ENCODE measurements around the gene TMEM223. TPM values are rescaled to one million over a fixed set of nuclear protein-coding genes. Genes with fewer than 3 reads are reported as not detected.
"Not testable (repeated sequence)": the region's sequence is repeated elsewhere in the genome, so short reads cannot be mapped to it uniquely, and the experiment has no call there.

TMEM223 gene
- 10 to 100 TPM; 18.8 to 28.1 (median 21.0) TPM for polyA plus RNA-seq (ENCODE audit: insufficient read depth in 1 of 5, insufficient read length in 5 of 5, low replicate concordance in 1 of 5)
- long read RNA-seq, donor 1, transcript TMEM223-201 (2 exons, 1,288 nt), result major isoform, 29 of 31 reads
- long read RNA-seq, donor 1, partial matches to known transcripts, result 0 of 31 reads
- long read RNA-seq, donor 1, other reads (novel, unspliced or antisense), result 0 of 31 reads
- long read RNA-seq, donor 2, transcript TMEM223-201 (2 exons, 1,288 nt), result major isoform, 6 of 8 reads
- long read RNA-seq, donor 2, partial matches to known transcripts, result 0 of 8 reads
- long read RNA-seq, donor 2, other reads (novel, unspliced or antisense), result 0 of 8 reads
- long read RNA-seq, donor 3, transcript TMEM223-201 (2 exons, 1,288 nt), result major isoform, 17 of 20 reads
- long read RNA-seq, donor 3, partial matches to known transcripts, result 0 of 20 reads
- long read RNA-seq, donor 3, other reads (novel, unspliced or antisense), result 0 of 20 reads
- long read RNA-seq, donor 4, transcript TMEM223-201 (2 exons, 1,288 nt), result major isoform, 16 of 17 reads
- long read RNA-seq, donor 4, partial matches to known transcripts, result 0 of 17 reads
- long read RNA-seq, donor 4, other reads (novel, unspliced or antisense), result 0 of 17 reads
- long read RNA-seq, donor 5, transcript TMEM223-201 (2 exons, 1,288 nt), result major isoform, 23 of 171 reads
- long read RNA-seq, donor 5, partial matches to known transcripts, result 90 of 171 reads
- long read RNA-seq, donor 5, other reads (novel, unspliced or antisense), result 58 of 171 reads
- long read RNA-seq, donor 6, transcript TMEM223-201 (2 exons, 1,288 nt), result major isoform, 20 of 21 reads
- long read RNA-seq, donor 6, partial matches to known transcripts, result 0 of 21 reads
- long read RNA-seq, donor 6, other reads (novel, unspliced or antisense), result 0 of 21 reads
- long read RNA-seq, donor 7, transcript TMEM223-201 (2 exons, 1,288 nt), result major isoform, 14 of 130 reads
- long read RNA-seq, donor 7, partial matches to known transcripts, result 32 of 130 reads
- long read RNA-seq, donor 7, other reads (novel, unspliced or antisense), result 83 of 130 reads
- long read RNA-seq, donor 8, transcript TMEM223-201 (2 exons, 1,288 nt), result major isoform, 12 of 42 reads
- long read RNA-seq, donor 8, partial matches to known transcripts, result 13 of 42 reads
- long read RNA-seq, donor 8, other reads (novel, unspliced or antisense), result 16 of 42 reads

- DNase-seq, result peak; percentile 81 to 84
Measured at GRCh38 chr11:62791501-62792201, at the start of gene TMEM223. TMEM223 (minus strand) TSS chr11:62792006; CDS start chr11:62791994, 12 bp downstream.

DNA sequence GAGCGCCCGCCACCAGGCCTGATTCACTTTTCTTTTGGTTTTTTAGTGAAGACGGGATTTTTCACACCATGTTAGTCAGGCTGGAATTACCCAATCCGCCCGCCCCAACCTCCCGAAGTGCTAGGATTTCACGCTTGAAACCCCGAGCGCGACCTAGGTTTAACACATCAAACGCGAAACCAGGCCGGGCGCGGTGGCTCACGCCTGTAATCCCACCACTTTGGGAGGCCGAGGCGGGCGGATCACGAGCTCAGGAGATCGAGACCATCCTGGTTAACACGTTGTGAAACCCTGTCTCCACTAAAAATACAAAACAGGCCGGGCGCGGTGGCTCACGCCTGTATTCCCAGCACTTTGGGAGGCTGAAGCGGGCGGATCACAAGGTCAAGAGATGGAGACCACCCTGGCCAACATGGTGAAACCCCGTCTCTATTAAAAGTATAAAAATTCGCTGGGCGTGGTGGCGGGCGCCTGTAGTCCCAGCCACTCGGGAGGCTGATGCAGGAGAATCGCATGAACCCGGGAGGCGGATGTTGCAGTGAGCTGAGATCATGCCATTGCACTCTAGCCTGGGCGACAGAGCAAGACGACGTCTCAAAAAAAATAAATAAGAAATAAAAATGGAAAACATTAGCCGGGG, 49.0 kb upstream of the TMEM223 start:
- not testable (repeated sequence) for DNase-seq

- peak; percentile 91 to 92 for DNase-seq
Measured at GRCh38 chr11:62839050-62839945, 47.5 kb upstream of the TMEM223 start, which contains the start of gene WDR74. WDR74 (minus strand) TSS chr11:62839590; CDS start chr11:62839570, 20 bp downstream.

- DNase-seq, result no peak
Measured at GRCh38 chr11:62835336-62835735, 43.5 kb upstream of the TMEM223 start.

DNA sequence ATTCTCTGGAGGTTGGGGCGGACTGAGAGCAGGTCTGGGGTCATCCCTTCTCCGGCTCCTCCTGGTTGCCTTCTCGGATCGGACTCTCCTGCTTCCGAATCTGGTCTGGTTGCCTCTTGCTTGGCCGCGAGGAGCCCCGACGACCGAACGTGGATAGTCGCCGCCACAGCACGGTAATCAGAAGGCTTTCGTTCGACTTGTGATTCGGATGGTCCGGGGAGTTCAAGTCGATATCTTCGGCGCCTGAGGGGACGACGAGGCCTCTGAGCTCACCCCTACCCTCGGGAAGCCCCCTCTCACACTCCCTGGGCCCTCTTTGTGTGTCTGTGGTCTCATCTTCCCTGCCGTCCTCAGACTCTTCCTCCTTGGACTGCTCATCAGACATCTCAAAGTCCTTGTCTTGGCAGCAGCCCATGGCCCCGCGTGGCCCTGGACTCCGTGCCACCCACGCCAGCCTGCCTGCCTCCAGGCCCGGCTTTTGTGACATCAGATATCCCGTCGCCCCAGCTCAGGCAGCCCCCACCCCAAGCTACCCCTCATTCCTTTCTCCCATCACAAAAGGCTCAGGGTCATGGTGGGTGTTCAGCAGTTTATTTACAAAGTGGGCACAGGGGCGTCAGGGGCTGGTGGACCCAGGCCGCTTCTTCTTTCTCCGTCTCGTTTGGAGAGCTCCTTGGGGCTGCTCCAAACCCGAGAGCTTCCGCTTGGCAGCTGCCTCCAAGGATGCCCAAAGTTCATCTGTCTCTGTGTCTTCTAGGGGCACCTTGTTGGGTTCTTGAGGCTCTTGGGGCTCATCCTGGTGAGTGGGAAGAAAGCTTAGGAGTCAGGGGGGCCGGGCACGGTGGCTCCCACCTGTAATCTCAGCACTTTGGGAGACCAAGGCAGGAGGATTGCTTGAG, 40.8 kb upstream of the TMEM223 start, which contains the start of gene TEX54:
Gene TEX54 (minus strand): TSS at position 506 of the 899 bp plus-strand sequence.
- no peak for DNase-seq

GRCh38 chr11:62831520-62832335, 39.9 kb upstream of the TMEM223 start, which contains the start of gene STX5:
STX5 (minus strand) TSS chr11:62832051; CDS start chr11:62831243, 808 bp downstream.
- peak; percentile 99 for DNase-seq

DNA sequence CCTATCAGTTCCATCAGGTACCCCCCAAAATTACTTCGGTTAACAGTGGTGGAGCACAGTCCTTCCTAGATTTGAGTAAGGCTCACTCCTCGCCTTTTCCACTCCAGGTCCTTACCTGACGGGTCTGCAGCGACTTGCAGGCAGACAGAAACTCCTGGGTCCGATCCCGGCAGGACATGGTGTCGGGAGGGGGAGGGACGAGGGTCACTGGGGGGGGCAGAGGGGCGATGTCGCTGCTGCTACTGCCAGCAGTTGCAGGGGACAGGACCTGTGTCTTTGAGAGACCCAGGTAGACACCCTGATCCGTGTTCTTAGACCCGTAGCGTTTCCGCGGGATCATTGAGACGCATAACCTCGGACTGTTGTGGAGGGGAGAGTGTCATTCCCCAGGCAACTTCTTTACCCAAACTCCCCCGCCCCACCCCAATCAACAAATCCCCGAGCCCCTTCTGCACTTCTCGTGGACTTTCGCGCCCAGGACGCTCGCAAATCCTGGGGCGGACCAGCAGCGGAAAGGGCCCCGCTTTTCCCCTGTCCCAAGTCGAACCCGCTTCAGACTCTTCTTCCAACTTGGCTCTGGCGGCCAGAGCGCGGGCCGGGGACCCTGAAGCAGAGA, 39.2 kb upstream of the TMEM223 start:
- DNase-seq, result no peak

- DNase-seq, result not testable (repeated sequence)
Measured at GRCh38 chr11:62828130-62828529, 36.3 kb upstream of the TMEM223 start.

- no peak for DNase-seq
Measured at GRCh38 chr11:62823677-62824076, 31.9 kb upstream of the TMEM223 start.

- DNase-seq, result no peak
Measured at GRCh38 chr11:62817129-62817528, 25.3 kb upstream of the TMEM223 start.

DNA sequence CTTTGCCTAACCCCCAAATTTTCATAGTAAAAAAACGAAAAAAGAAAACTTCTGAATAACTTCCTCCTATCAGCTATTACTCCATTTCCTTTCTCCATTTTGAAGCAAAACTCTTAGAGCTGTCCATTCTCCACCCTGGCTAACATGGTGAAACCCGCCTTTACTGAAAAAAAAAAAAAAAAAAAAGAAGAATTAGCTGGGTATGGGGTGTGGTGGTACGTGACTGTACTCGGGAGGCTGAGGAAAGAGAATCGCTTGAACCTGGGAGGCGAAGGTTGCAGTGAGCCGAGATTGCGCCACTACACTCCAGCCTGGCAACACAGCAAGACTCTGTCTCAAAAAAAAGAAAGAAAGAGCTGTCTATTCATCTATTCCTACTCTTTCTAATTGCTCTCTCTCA, 24.8 kb upstream of the TMEM223 start:
- no peak for DNase-seq

GRCh38 chr11:62811659-62812058, 19.9 kb upstream of the TMEM223 start:
- no peak for DNase-seq

- DNase-seq, result no peak
Measured at GRCh38 chr11:62810748-62811147, 18.9 kb upstream of the TMEM223 start.

- DNase-seq, result peak in 1 of 2 donors; percentile 5
Measured at GRCh38 chr11:62806611-62807121, 14.9 kb upstream of the TMEM223 start.

GRCh38 chr11:62805961-62806441, 14.2 kb upstream of the TMEM223 start:
- peak in 1 of 2 donors; percentile 7 for DNase-seq
